Stimulated activated CD8-positive, alpha-beta memory T cell treated with anti-CD3 and anti-CD28 coated beads, Interleukin-7, amount 100 ng/mL, for 48 hours (primary cell): ENCODE measurements around the gene COPZ1.

ENCODE experiments used
- DNase-seq, 2 donors: peaks; one replicate each; pipeline ENCODE4 v3.0.0-alpha.2; 2020; ENCODE audit warnings: low read depth in 1 of 2; ENCODE audit errors: extremely low read depth in 1 of 2

The COPZ1 gene

GRCh38 chr12:54390668-54391551 lies 66.0 kb downstream of the COPZ1 start:
- DNase-seq, result peak; percentile 45 to 57

- no peak for DNase-seq
Observed at GRCh38 chr12:54392485-54393206, 67.7 kb downstream of the COPZ1 start.

- no peak for DNase-seq
Observed at GRCh38 chr12:54393207-54393609, 68.3 kb downstream of the COPZ1 start.

GRCh38 chr12:54393743-54394142 lies 68.8 kb downstream of the COPZ1 start:
- no peak for DNase-seq

GRCh38 chr12:54394281-54394719 lies 69.4 kb downstream of the COPZ1 start:
- no peak for DNase-seq

GRCh38 chr12:54394986-54395385 lies 70.1 kb downstream of the COPZ1 start:
- no peak for DNase-seq

GRCh38 chr12:54395545-54395944 lies 70.6 kb downstream of the COPZ1 start:
- DNase-seq, result no peak

- no peak for DNase-seq
Observed at GRCh38 chr12:54397157-54397556, 72.2 kb downstream of the COPZ1 start.

- DNase-seq, result no peak
Observed at GRCh38 chr12:54398218-54398617, 73.3 kb downstream of the COPZ1 start.

GRCh38 chr12:54398995-54399793 lies 74.3 kb downstream of the COPZ1 start:
- peak; percentile 63 to 69 for DNase-seq

- no peak for DNase-seq
Observed at GRCh38 chr12:54401119-54401518, 76.2 kb downstream of the COPZ1 start.
